Mesenchymal stem cell (in vitro differentiated cells and primary cell): ENCODE data around the gene PARD3B.

Experiments
- DNase-seq: peaks from one replicate; pipeline ENCODE4 v3.0.0-alpha.2; 2013
- H2AFZ ChIP-seq: one replicate; pipeline ENCODE4 v1.6.1; 2013; ENCODE audit warnings: low read depth, mild to moderate bottlenecking, control low read depth, inconsistent platforms, low read length, moderate library complexity
- H2AK5ac ChIP-seq: 2 replicates; pipeline ENCODE4 v1.6.1; 2013; ENCODE audit warnings: low read length, moderate library complexity, mild to moderate bottlenecking, inconsistent platforms; ENCODE audit not compliant: severe bottlenecking
- H2BK120ac ChIP-seq: one replicate; pipeline ENCODE4 v1.6.1; 2013; ENCODE audit warnings: low read depth, mild to moderate bottlenecking, inconsistent platforms, low read length, moderate library complexity
- H2BK12ac ChIP-seq, 2 experiments: one replicate each; pipeline ENCODE4 v1.6.1; 2013; ENCODE audit warnings: inconsistent platforms in 2 of 2, low read length in 2 of 2, mild to moderate bottlenecking in 2 of 2, moderate library complexity in 2 of 2, control low read depth in 1 of 2
- H2BK15ac ChIP-seq: one replicate; pipeline ENCODE4 v1.6.1; 2013; ENCODE audit warnings: mild to moderate bottlenecking, low read depth, inconsistent platforms; ENCODE audit not compliant: poor library complexity, severe bottlenecking
- H2BK5ac ChIP-seq: 2 replicates; pipeline ENCODE4 v1.6.1; 2013; ENCODE audit warnings: low read depth, mild to moderate bottlenecking, low read length, control low read depth, inconsistent platforms; ENCODE audit not compliant: poor library complexity, severe bottlenecking
- H3K14ac ChIP-seq, 2 experiments: one replicate each; pipeline ENCODE4 v1.6.1; 2013; ENCODE audit warnings: inconsistent platforms in 2 of 2, low read length in 2 of 2, control low read depth in 1 of 2, mild to moderate bottlenecking in 1 of 2, moderate library complexity in 1 of 2
- H3K18ac ChIP-seq, 2 experiments: one replicate each; pipeline ENCODE4 v1.6.1; 2013; ENCODE audit warnings: inconsistent platforms in 2 of 2, low read length in 2 of 2, control low read depth in 1 of 2, low read depth in 1 of 2, mild to moderate bottlenecking in 1 of 2
- H3K23ac ChIP-seq, 2 experiments: one replicate each; pipeline ENCODE4 v1.6.1; 2013; ENCODE audit warnings: inconsistent platforms in 2 of 2, low read length in 2 of 2, mild to moderate bottlenecking in 2 of 2, moderate library complexity in 2 of 2, control low read depth in 1 of 2
- H3K27ac ChIP-seq: 2 replicates; pipeline ENCODE4 v1.5.1; 2013; ENCODE audit warnings: mild to moderate bottlenecking, moderate library complexity, low read length, control low read depth, inconsistent platforms; ENCODE audit not compliant: poor library complexity, severe bottlenecking
- H3K27me3 ChIP-seq, 2 experiments: 2 replicates each; pipeline versions ENCODE4 v1.6.1 to v1.7.0; 2013; ENCODE audit warnings: low read length in 2 of 2, mild to moderate bottlenecking in 2 of 2, moderate library complexity in 2 of 2, control low read depth in 1 of 2, inconsistent platforms in 1 of 2; ENCODE audit not compliant: control insufficient read depth in 1 of 2, insufficient read depth in 1 of 2
- H3K36me3 ChIP-seq, 2 experiments: 2 replicates each; pipeline versions ENCODE4 v1.6.1 to v1.7.0; 2013; ENCODE audit warnings: low read length in 2 of 2, control low read depth in 1 of 2, inconsistent platforms in 1 of 2, low read depth in 1 of 2, mild to moderate bottlenecking in 1 of 2; ENCODE audit not compliant: insufficient read depth in 2 of 2, control insufficient read depth in 1 of 2
- H3K4ac ChIP-seq, 2 experiments: one replicate each; pipeline ENCODE4 v1.6.1; 2013; ENCODE audit warnings: inconsistent platforms in 2 of 2, low read length in 2 of 2, mild to moderate bottlenecking in 2 of 2, moderate library complexity in 2 of 2, control low read depth in 1 of 2, low read depth in 1 of 2
- H3K4me1 ChIP-seq: 2 replicates; pipeline ENCODE4 v1.6.1; 2013; ENCODE audit warnings: low read depth, low read length, control low read depth; ENCODE audit not compliant: control insufficient read depth, insufficient read depth
- H3K4me2 ChIP-seq: 2 replicates; pipeline ENCODE4 v1.6.1; 2013; ENCODE audit warnings: low read length, mild to moderate bottlenecking, inconsistent platforms; ENCODE audit not compliant: poor library complexity, severe bottlenecking
- H3K4me3 ChIP-seq, 2 experiments: 2 replicates each; pipeline versions ENCODE4 v1.5.1 to v1.7.0; 2013; ENCODE audit warnings: low read length in 2 of 2, mild to moderate bottlenecking in 2 of 2, control low read depth in 1 of 2, low read depth in 1 of 2; ENCODE audit not compliant: insufficient read depth in 1 of 2
- H3K79me1 ChIP-seq: replicated peaks from 2 replicates; pipeline ENCODE4 v1.6.1; 2013; ENCODE audit warnings: mild to moderate bottlenecking, control low read depth, low read length, inconsistent platforms; ENCODE audit not compliant: poor library complexity, severe bottlenecking
- H3K9ac ChIP-seq: 2 replicates; pipeline ENCODE4 v1.7.0; 2013; ENCODE audit warnings: mild to moderate bottlenecking, low read length, moderate library complexity
- H3K9me3 ChIP-seq: 2 replicates; pipeline ENCODE4 v1.7.0; 2013; ENCODE audit warnings: mild to moderate bottlenecking, low read length; ENCODE audit not compliant: control insufficient read depth
- H4K8ac ChIP-seq: one replicate; pipeline ENCODE4 v1.6.1; 2013; ENCODE audit warnings: inconsistent platforms, mild to moderate bottlenecking, low read length, moderate library complexity
- H4K91ac ChIP-seq: one replicate; pipeline ENCODE4 v1.6.1; 2013; ENCODE audit warnings: mild to moderate bottlenecking, low read length, inconsistent platforms
- WGBS: methylation state at CpG from one replicate; pipeline ENCODE4 v1.1.7; 2013; ENCODE audit warnings: mixed read lengths; 5-methylcytosine and 5-hydroxymethylcytosine counted together

The PARD3B gene

GRCh38 chr2:204790076-204790475, 244.8 kb downstream of the PARD3B start:
- no peak overlapping the region for H3K18ac ChIP-seq
- H2BK120ac ChIP-seq: no peak overlapping the region
- no peak overlapping the region for H4K91ac ChIP-seq
- no peak overlapping the region for H2BK15ac ChIP-seq
- DNase-seq: no peak
- H2AFZ ChIP-seq: no peak overlapping the region
- no peak overlapping the region for H3K4me2 ChIP-seq
- no peak overlapping the region for H3K9ac ChIP-seq
- no peak overlapping the region for H3K4me3 ChIP-seq
- no peak overlapping the region for H3K14ac ChIP-seq
- H3K27me3 ChIP-seq: no peaks in the 10 kb centered on the region
- H4K8ac ChIP-seq: no peak overlapping the region
- H3K36me3 ChIP-seq: no peaks in the 10 kb centered on the region
- H3K4me1 ChIP-seq: peaks cover 1% of the 10 kb centered on the region
- H2BK5ac ChIP-seq: no peak overlapping the region
- H3K27ac ChIP-seq: no peak overlapping the region
- WGBS: 100% methylated on average over 1 of the region's 3 CpGs
- H3K23ac ChIP-seq: no peak overlapping the region
- H2BK12ac ChIP-seq: no peak overlapping the region
- H3K4ac ChIP-seq: no peak overlapping the region
- peaks cover 6% of the 10 kb centered on the region for H3K79me1 ChIP-seq
- no peak overlapping the region for H2AK5ac ChIP-seq
- H3K9me3 ChIP-seq: no peaks in the 10 kb centered on the region

- no peak overlapping the region for H3K18ac ChIP-seq
- no peak for DNase-seq
- H3K4me2 ChIP-seq: no peak overlapping the region
- peaks cover 1% of the 10 kb centered on the region for H3K4me1 ChIP-seq
- no peak overlapping the region for H2AFZ ChIP-seq
- no peak overlapping the region for H2BK5ac ChIP-seq
- H2BK15ac ChIP-seq: no peak overlapping the region
- H3K4me3 ChIP-seq: no peak overlapping the region
- no peaks in the 10 kb centered on the region for H3K9me3 ChIP-seq
- no peak overlapping the region for H2AK5ac ChIP-seq
- no peak overlapping the region for H3K9ac ChIP-seq
- H3K4ac ChIP-seq: no peak overlapping the region
- no peak overlapping the region for H4K91ac ChIP-seq
- no peaks in the 10 kb centered on the region for H3K36me3 ChIP-seq
- no peak overlapping the region for H3K27ac ChIP-seq
- H3K23ac ChIP-seq: no peak overlapping the region
- no peak overlapping the region for H2BK12ac ChIP-seq
- H4K8ac ChIP-seq: no peak overlapping the region
- no peaks in the 10 kb centered on the region for H3K27me3 ChIP-seq
- no peak overlapping the region for H2BK120ac ChIP-seq
- no peak overlapping the region for H3K14ac ChIP-seq
- H3K79me1 ChIP-seq: peaks cover 4% of the 10 kb centered on the region
Observed at GRCh38 chr2:204791230-204791629, 246.0 kb downstream of the PARD3B start.

- Histone ChIP-seq H3K27me3 (no peaks in the 10 kb centered on the region), H3K4me3 (no peak overlapping the region), H4K8ac (no peak overlapping the region), H3K36me3 (no peaks in the 10 kb centered on the region), H3K14ac (no peak overlapping the region), H4K91ac (no peak overlapping the region), H3K23ac (no peak overlapping the region), H3K9me3 (no peaks in the 10 kb centered on the region), H2BK15ac (no peak overlapping the region), H2AFZ (no peak overlapping the region), H2BK12ac (no peak overlapping the region), H3K79me1 (no peaks in the 10 kb centered on the region), H3K4me2 (no peak overlapping the region), H2BK120ac (no peak overlapping the region), H2AK5ac (no peak overlapping the region), H3K4ac (no peak overlapping the region), H2BK5ac (no peak overlapping the region), H3K4me1 (peaks cover 1% of the 10 kb centered on the region), H3K9ac (no peak overlapping the region), H3K27ac (no peak overlapping the region), H3K18ac (no peak overlapping the region)
- WGBS: 75% methylated on average over 1 of the region's 2 CpGs
- peak; percentile 27 for DNase-seq
Observed at GRCh38 chr2:204794624-204795023, 249.3 kb downstream of the PARD3B start.

DNA sequence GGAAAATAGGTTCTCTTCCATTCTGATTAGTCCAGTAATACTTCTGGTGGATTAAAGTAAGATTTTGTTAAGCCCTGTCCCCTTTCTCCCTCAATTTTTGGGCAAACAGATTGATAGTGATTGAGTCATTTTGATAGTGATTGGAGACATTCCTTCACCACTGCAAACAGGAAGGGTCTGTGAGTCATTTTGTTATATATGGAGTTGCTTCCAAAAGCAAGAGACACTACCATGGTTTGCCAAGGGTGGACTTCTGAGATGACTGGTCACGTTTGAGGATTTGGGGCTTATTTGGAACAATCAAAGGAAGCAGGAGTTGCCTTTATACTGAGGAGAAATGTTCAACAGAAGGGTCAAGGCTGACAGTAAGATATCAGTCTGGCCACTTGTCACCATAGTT, 249.9 kb downstream of the PARD3B start:
- Histone ChIP-seq H3K4me1 (peaks cover 1% of the 10 kb centered on the region), H4K8ac (no peak overlapping the region), H3K79me1 (no peaks in the 10 kb centered on the region), H2AK5ac (no peak overlapping the region), H2AFZ (no peak overlapping the region), H2BK12ac (no peak overlapping the region), H3K9me3 (no peaks in the 10 kb centered on the region), H3K14ac (no peak overlapping the region), H2BK15ac (no peak overlapping the region), H3K4me2 (no peak overlapping the region), H4K91ac (no peak overlapping the region), H3K27me3 (no peaks in the 10 kb centered on the region), H3K4ac (no peak overlapping the region), H3K18ac (no peak overlapping the region), H3K4me3 (no peak overlapping the region), H3K9ac (no peak overlapping the region), H3K27ac (no peak overlapping the region), H2BK120ac (no peak overlapping the region), H2BK5ac (no peak overlapping the region), H3K36me3 (no peaks in the 10 kb centered on the region), H3K23ac (no peak overlapping the region)
- 62% methylated on average over 1 of the region's 1 CpG for WGBS
- DNase-seq: peak; percentile 48
